HepG2 (cell line): Measurements from ENCODE around the gene MEGF6. TPM values are rescaled to one million over a fixed set of nuclear protein-coding genes. Genes with fewer than 3 reads are reported as not detected.

Experiments
- HOXA3 ChIP-seq: sonication (generic); formaldehyde crosslinking; IDR thresholded peaks from 2 replicates; pipeline ENCODE4 v1.5.0; 2020; ENCODE audit warnings: missing genetic modification reagents
- ZFY ChIP-seq: sonication (generic); formaldehyde crosslinking; IDR thresholded peaks from 2 replicates; pipeline ENCODE4 v1.4.0; 2020; ENCODE audit warnings: missing genetic modification reagents
- polyA plus RNA-seq, 8 experiments: library from polyadenylated mRNA; depleted of rRNA in 3 of 8; stranded (reverse) in 7 of 8; unstranded in 1 of 8; fragments of >200 nt; fragmentation: Illumina TruSeq in 4 of 8; extraction: Trizol in 4 of 8; gene quantifications; 2 replicates each; pipeline versions ENCODE4 v1.2.1 to v1.2.3, GENCODE V29; 2011 to 2016; ENCODE audit warnings: low read depth in 4 of 8, missing spikeins in 1 of 8, mixed read lengths in 1 of 8; ENCODE audit not compliant: insufficient read depth in 1 of 8
- total RNA-seq, 5 experiments: library from RNA; depleted of rRNA; stranded (reverse); fragments of >200 nt; fragmentation: Illumina TruSeq; extraction: Trizol; gene quantifications; 2 replicates each; pipeline ENCODE4 v1.2.3, GENCODE V29; 2016; ENCODE audit warnings: low read depth in 1 of 5
- TF ChIP-seq, protein P1 (sequence below): sonication (generic); formaldehyde crosslinking; IDR thresholded peaks from 2 replicates; pipeline ENCODE4 v1.4.0; 2020; ENCODE audit warnings: missing genetic modification reagents
- TF ChIP-seq, protein P2 (sequence below): sonication (generic); formaldehyde crosslinking; IDR thresholded peaks from 2 replicates; pipeline ENCODE4 v1.4.0; 2020; ENCODE audit warnings: mild to moderate bottlenecking, missing genetic modification reagents

MEGF6 gene
- total and polyA plus RNA-seq, 2 of the 13 experiments (the other 11 are each of a cell fraction or from before 2014, with no cell fraction given): 1.9 TPM

DNA sequence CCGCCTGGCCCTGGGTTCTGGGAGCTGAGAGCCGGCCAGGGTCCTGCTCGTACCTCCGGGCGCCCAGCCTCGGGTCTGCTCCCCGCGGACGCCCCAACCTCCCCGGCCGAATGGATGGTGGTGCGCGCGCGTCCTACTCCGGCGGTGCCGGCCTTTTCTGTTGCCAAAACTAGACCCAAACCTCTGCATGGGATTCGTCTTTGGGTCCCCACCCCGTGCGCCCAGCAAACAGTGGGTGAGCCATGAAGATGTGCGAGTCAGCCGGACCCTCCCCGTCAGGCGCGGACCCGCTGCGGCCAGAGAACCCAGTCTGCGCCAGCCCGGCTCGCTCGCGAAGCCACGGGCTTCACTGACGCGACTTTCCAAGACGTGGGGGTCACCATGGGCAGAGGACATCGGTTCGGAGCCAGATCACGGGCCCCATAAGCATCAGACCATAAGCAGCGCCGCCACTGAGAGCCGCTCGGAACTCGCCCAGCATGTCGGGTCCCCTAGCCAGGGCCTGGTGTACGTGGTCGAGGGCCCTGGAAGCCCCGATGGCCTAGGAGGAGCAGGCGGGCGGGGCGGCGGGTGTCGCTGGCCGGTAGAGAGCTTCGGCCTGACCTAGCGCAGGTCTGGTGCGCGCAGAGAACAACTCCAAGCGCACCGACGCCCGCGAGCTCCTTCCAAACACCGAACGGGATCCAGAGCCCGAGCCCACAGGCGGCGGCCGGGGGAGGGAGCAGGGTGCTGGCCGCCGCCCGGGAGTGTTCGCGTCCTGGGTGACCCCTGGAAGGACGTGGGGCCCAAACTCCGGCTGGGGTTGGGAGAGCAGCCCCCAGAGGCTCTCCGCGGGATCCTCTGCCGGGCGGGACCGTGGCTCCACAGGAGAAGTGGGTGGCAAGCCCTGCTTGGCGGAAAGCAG lies 40.0 kb upstream of the MEGF6 start (continued):
- TF ChIP-seq, protein P1, sequence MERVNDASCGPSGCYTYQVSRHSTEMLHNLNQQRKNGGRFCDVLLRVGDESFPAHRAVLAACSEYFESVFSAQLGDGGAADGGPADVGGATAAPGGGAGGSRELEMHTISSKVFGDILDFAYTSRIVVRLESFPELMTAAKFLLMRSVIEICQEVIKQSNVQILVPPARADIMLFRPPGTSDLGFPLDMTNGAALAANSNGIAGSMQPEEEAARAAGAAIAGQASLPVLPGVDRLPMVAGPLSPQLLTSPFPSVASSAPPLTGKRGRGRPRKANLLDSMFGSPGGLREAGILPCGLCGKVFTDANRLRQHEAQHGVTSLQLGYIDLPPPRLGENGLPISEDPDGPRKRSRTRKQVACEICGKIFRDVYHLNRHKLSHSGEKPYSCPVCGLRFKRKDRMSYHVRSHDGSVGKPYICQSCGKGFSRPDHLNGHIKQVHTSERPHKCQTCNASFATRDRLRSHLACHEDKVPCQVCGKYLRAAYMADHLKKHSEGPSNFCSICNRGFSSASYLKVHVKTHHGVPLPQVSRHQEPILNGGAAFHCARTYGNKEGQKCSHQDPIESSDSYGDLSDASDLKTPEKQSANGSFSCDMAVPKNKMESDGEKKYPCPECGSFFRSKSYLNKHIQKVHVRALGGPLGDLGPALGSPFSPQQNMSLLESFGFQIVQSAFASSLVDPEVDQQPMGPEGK: no peak
- TF ChIP-seq ZFY (CRISPR knock-in tag) (peak; percentile 36; the same call in 1 of the 2 replicates), HOXA3 (CRISPR knock-in tag) (peak; percentile 17; the same call in 1 of the 2 replicates)
- TF ChIP-seq, protein P2, sequence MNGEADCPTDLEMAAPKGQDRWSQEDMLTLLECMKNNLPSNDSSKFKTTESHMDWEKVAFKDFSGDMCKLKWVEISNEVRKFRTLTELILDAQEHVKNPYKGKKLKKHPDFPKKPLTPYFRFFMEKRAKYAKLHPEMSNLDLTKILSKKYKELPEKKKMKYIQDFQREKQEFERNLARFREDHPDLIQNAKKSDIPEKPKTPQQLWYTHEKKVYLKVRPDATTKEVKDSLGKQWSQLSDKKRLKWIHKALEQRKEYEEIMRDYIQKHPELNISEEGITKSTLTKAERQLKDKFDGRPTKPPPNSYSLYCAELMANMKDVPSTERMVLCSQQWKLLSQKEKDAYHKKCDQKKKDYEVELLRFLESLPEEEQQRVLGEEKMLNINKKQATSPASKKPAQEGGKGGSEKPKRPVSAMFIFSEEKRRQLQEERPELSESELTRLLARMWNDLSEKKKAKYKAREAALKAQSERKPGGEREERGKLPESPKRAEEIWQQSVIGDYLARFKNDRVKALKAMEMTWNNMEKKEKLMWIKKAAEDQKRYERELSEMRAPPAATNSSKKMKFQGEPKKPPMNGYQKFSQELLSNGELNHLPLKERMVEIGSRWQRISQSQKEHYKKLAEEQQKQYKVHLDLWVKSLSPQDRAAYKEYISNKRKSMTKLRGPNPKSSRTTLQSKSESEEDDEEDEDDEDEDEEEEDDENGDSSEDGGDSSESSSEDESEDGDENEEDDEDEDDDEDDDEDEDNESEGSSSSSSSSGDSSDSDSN (CRISPR knock-in tag): peak; percentile 22; the same call in 1 of the 2 replicates
